Spleen (tissue), 11 donors: ENCODE results near the gene WDR48. TPM values are rescaled to one million over a fixed set of nuclear protein-coding genes. Genes with fewer than 3 reads are reported as not detected.

Source experiments
- DNase-seq: peaks from one replicate; pipeline ENCODE4 v3.0.0-alpha.2; 2020
- H3K27ac ChIP-seq, 8 donors: fragments of 200-600 bp; sonication (generic) in 7 of 8; 1 replicate in 4 of 8; 2 replicates in 4 of 8; pipeline versions ENCODE4 v1.5.0 to v1.8.0; 2016 to 2021; ENCODE audit warnings: inconsistent platforms in 4 of 8, mild to moderate bottlenecking in 4 of 8, moderate library complexity in 1 of 8
- H3K27me3 ChIP-seq, 7 donors: fragments of 200-600 bp; sonication (generic) in 6 of 7; replicated peaks in 1 of 7; 1 replicate in 4 of 7; 2 replicates in 3 of 7; pipeline versions ENCODE4 v1.5.0 to v1.8.0; 2016 to 2021; ENCODE audit warnings: inconsistent platforms in 3 of 7, mild to moderate bottlenecking in 1 of 7
- H3K36me3 ChIP-seq, 6 donors: fragments of 200-600 bp; sonication (generic) in 5 of 6; 1 replicate in 4 of 6; 2 replicates in 2 of 6; pipeline versions ENCODE4 v1.5.0 to v1.8.0; 2016 to 2021; ENCODE audit warnings: inconsistent platforms in 2 of 6
- H3K4me1 ChIP-seq, 6 donors: fragments of 200-600 bp; sonication (generic) in 5 of 6; 1 replicate in 3 of 6; 2 replicates in 3 of 6; pipeline versions ENCODE4 v1.5.0 to v1.8.0; 2016 to 2021; ENCODE audit warnings: inconsistent platforms in 3 of 6
- H3K4me3 ChIP-seq, 8 donors: fragments of 200-600 bp; sonication (generic) in 7 of 8; 1 replicate in 4 of 8; 2 replicates in 4 of 8; pipeline versions ENCODE4 v1.5.0 to v1.8.0; 2016 to 2021; ENCODE audit warnings: inconsistent platforms in 4 of 8, mild to moderate bottlenecking in 4 of 8, moderate library complexity in 2 of 8
- H3K9me3 ChIP-seq, 8 donors: fragments of 200-600 bp; sonication (generic) in 7 of 8; 1 replicate in 4 of 8; 2 replicates in 4 of 8; pipeline versions ENCODE4 v1.5.0 to v1.8.0; 2016 to 2021; ENCODE audit warnings: inconsistent platforms in 4 of 8
- CTCF ChIP-seq, 11 experiments: fragments of 200-600 bp in 7 of 11; fragments of 450-650 bp in 4 of 11; sonication (generic) in 4 of 11; IDR thresholded peaks in 8 of 11; conservative IDR thresholded peaks in 3 of 11; 1 replicate in 7 of 11; 2 replicates in 4 of 11; pipeline versions ENCODE4 v1.4.0 to v1.8.0; 2016 to 2021; ENCODE audit warnings: antibody characterized with exemption in 11 of 11, inconsistent platforms in 4 of 11, mild to moderate bottlenecking in 1 of 11
- POLR2AphosphoS5 ChIP-seq, 3 donors: sonication (generic); formaldehyde crosslinking; IDR thresholded peaks; one replicate each; pipeline ENCODE4 v1.5.1; 2017; ENCODE audit warnings: antibody characterized with exemption in 3 of 3
- WGBS, 5 donors: extraction: QIAGEN DNeasy Blood & Tissue Kit in 3 of 5; methylation state at CpG; one replicate each; pipeline versions ENCODE4 v1.1.5 to v1.1.7; 2013 to 2018; 5-methylcytosine and 5-hydroxymethylcytosine counted together
- intact Hi-C: fragments of 100-400 bp; cut with DNase I; formaldehyde crosslinking; loops from one replicate; pipeline ENCODE4 v1.15.0; 2023; ENCODE audit warnings: low total_unique reads
- polyA plus RNA-seq, 3 donors: library from polyadenylated mRNA; stranded (reverse); fragments of 200-250 nt; gene quantifications; one replicate each; pipeline ENCODE4 v1.2.1, GENCODE V29; 2013
- total RNA-seq, 7 donors: library from RNA; depleted of rRNA in 3 of 7; stranded (reverse); fragments of >200 nt in 3 of 7; fragmentation: NEBNext Ultra II Directional in 4 of 7; extraction: Animal tissue kit (Norgen Biotek cat#: 25700) in 4 of 7; gene quantifications; one replicate each; pipeline versions ENCODE4 v1.1.0 to v1.2.1, GENCODE V29; 2016 to 2021
- donor health status: healthy with polysubstance abuse.
- donor health status: DM: no; HTN: no; CAD: no; lungs with moderate emphysema.
- donor health status: DM: no; HTN: no; CAD: no.
- donor health status: Bipolar disorder and iron deficiency.
- donor health status: healthy.
- donor health status: DM: no; HTN: no; CAD: no.
- donor health status: DM: yes; HTN: yes; CAD: no.

Gene WDR48
- total and polyA plus RNA-seq, 10 donors, result 11.1 to 45.0 (median 35.3) TPM

- Histone ChIP-seq H3K9me3 (no peaks in the 10 kb centered on the region), H3K36me3 (peaks cover 5 to 82% (median 43%) of the 10 kb centered on the region in 6 donors), H3K4me3 (no peak overlapping the region), H3K4me1 (peaks cover 50 to 88% (median 76%) of the 10 kb centered on the region in 6 donors), H3K27me3 (no peaks in the 10 kb centered on the region), H3K27ac (peak overlapping the region in 6 of 8 donors; percentile 62 to 81 (median 74))
- 69 to 85% (median 73%) methylated on average over 11 to 14 of the region's 14 CpGs for WGBS, 5 donors
- DNase-seq, result no peak
- intact Hi-C loops, result no loop called here
- TF ChIP-seq CTCF (IDR thresholded peaks at IDR 0.05 in 8 of 11, conservative IDR thresholded peaks at IDR 0.05 in 3 of 11) (no peak), POLR2AphosphoS5 (IDR thresholded peaks at IDR 0.05) (peak; percentile 49 to 77 (median 66))
These were observed 91.5 kb downstream of the WDR48 start for GRCh38 chr3:39143051-39143885.

- Histone ChIP-seq H3K4me1 (peaks cover 60 to 93% (median 86%) of the 10 kb centered on the region in 6 donors), H3K9me3 (no peaks in the 10 kb centered on the region), H3K27ac (peak overlapping the region in 1 of 8 donors; percentile 81), H3K27me3 (no peaks in the 10 kb centered on the region), H3K4me3 (no peak overlapping the region), H3K36me3 (peaks cover 5 to 75% (median 43%) of the 10 kb centered on the region in 6 donors)
- intact Hi-C loops, result no loop called here
- TF ChIP-seq CTCF (IDR thresholded peaks at IDR 0.05 in 8 of 11, conservative IDR thresholded peaks at IDR 0.05 in 3 of 11), result no peak
- peak in 2 of 3 donors; percentile 4 to 67 for TF ChIP-seq POLR2AphosphoS5 (IDR thresholded peaks at IDR 0.05)
- 87 to 94% (median 89%) methylated on average over 8 to 20 of the region's 20 CpGs for WGBS, 5 donors
- no peak for DNase-seq
These were observed 92.4 kb downstream of the WDR48 start for GRCh38 chr3:39144095-39144747.

- Histone ChIP-seq H3K9me3 (no peaks in the 10 kb centered on the region), H3K27me3 (no peaks in the 10 kb centered on the region), H3K4me1 (peaks cover 66 to 99% (median 92%) of the 10 kb centered on the region in 6 donors), H3K36me3 (peaks cover 5 to 68% (median 43%) of the 10 kb centered on the region in 6 donors), H3K27ac (no peak overlapping the region), H3K4me3 (no peak overlapping the region)
- peak in 2 of 3 donors; percentile 17 to 71 for TF ChIP-seq POLR2AphosphoS5 (IDR thresholded peaks at IDR 0.05)
- no peak for TF ChIP-seq CTCF (IDR thresholded peaks at IDR 0.05 in 8 of 11, conservative IDR thresholded peaks at IDR 0.05 in 3 of 11)
- intact Hi-C loops, result no loop called here
- DNase-seq, result peak; percentile 75
- WGBS, 5 donors, result 95 to 97% (median 97%) methylated on average over 23 of the region's 23 CpGs
These were observed 93.0 kb downstream of the WDR48 start for GRCh38 chr3:39144748-39145380.
